Loucy (cell line): ENCODE data around the gene OPHN1.

ENCODE experiments used
- H2AFZ ChIP-seq: fragments of 200-600 bp; sonication (generic); 2 replicates; pipeline ENCODE4 v1.6.0; 2016; ENCODE audit warnings: antibody characterized with exemption, mild to moderate bottlenecking, low read length, moderate library complexity
- H3F3A ChIP-seq: fragments of 200-600 bp; 2 replicates; pipeline ENCODE4 v1.6.0; 2016; ENCODE audit warnings: antibody characterized with exemption, low read depth, mild to moderate bottlenecking
- H3K27me3 ChIP-seq: fragments of 200-600 bp; sonication (generic); 2 replicates; pipeline ENCODE4 v1.6.1; 2014; ENCODE audit warnings: low read length, mild to moderate bottlenecking; ENCODE audit not compliant: insufficient read depth, poor library complexity, severe bottlenecking
- H3K36me3 ChIP-seq: fragments of 200-600 bp; sonication (generic); 2 replicates; pipeline ENCODE4 v1.6.1; 2016; ENCODE audit warnings: low read length; ENCODE audit not compliant: insufficient read depth
- H3K4me1 ChIP-seq: fragments of 200-600 bp; sonication (generic); 2 replicates; pipeline ENCODE4 v1.5.1; 2014; ENCODE audit warnings: low read length, mild to moderate bottlenecking; ENCODE audit not compliant: insufficient read depth, poor library complexity, severe bottlenecking
- H3K4me2 ChIP-seq: fragments of 200-600 bp; sonication (generic); 2 replicates; pipeline ENCODE4 v1.6.0; 2014; ENCODE audit warnings: antibody characterized with exemption, low read length, low read depth, mild to moderate bottlenecking; ENCODE audit not compliant: poor library complexity, severe bottlenecking
- H3K4me3 ChIP-seq: fragments of 200-600 bp; sonication (generic); 2 replicates; pipeline ENCODE4 v1.5.1; 2014; ENCODE audit warnings: low read length, mild to moderate bottlenecking, mixed read lengths; ENCODE audit not compliant: poor library complexity, severe bottlenecking
- H3K79me2 ChIP-seq: fragments of 200-600 bp; sonication (generic); 2 replicates; pipeline ENCODE4 v1.6.1; 2014; ENCODE audit warnings: low read length; ENCODE audit not compliant: insufficient read depth
- H3K9ac ChIP-seq: fragments of 200-600 bp; sonication (generic); 2 replicates; pipeline ENCODE4 v1.6.0; 2014; ENCODE audit warnings: mild to moderate bottlenecking, low read depth, low read length, moderate library complexity; ENCODE audit not compliant: poor library complexity, severe bottlenecking
- H3K9me2 ChIP-seq: fragments of 200-600 bp; sonication (generic); replicated peaks from 2 replicates; pipeline ENCODE4 v1.6.1; 2016; ENCODE audit warnings: low read depth, low read length, mixed read lengths
- H3K9me3 ChIP-seq: fragments of 200-600 bp; sonication (generic); 2 replicates; pipeline ENCODE4 v1.6.1; 2014; ENCODE audit warnings: mild to moderate bottlenecking, antibody characterized with exemption, low read length, low read depth; ENCODE audit not compliant: insufficient read depth
- H4K20me1 ChIP-seq: fragments of 200-600 bp; sonication (generic); 2 replicates; pipeline ENCODE4 v1.6.0; 2014; ENCODE audit warnings: antibody characterized with exemption, low read length, mild to moderate bottlenecking; ENCODE audit not compliant: insufficient read depth, poor library complexity, severe bottlenecking
- CTCF ChIP-seq: fragments of 200-600 bp; sonication (generic); conservative IDR thresholded peaks from 2 replicates; pipeline ENCODE4 v1.5.1; 2014; ENCODE audit warnings: mild to moderate bottlenecking, antibody characterized with exemption, low read length
- EZH2phosphoT487 ChIP-seq: fragments of 200-600 bp; IDR thresholded peaks from 2 replicates; pipeline ENCODE4 v1.6.1; 2018; ENCODE audit warnings: antibody characterized with exemption, mild to moderate bottlenecking, moderate library complexity, borderline replicate concordance

Gene OPHN1

DNA sequence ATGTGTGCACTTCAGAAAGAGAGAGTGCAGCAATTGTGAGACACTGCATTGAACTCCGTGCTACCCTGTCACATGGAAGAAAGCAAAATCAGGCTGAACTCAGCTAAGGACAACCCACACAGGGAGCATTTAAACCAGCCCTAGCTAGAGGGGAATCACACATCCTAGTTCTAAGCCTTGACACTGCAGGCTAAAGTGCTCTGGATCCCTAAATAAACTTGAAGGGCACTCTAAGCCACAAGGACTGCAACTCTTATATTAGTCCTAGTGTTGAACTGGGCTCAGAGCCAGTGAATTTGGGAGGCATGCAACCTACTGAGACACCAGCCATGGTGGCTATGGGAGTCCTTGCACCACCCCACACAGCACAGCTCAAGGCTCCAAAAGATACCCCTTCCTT is 311.9 kb downstream of the OPHN1 start:
- no peaks in the 10 kb centered on the region for H3K9me3 ChIP-seq
- no peak for TF ChIP-seq EZH2phosphoT487
- no peak for TF ChIP-seq CTCF

DNA sequence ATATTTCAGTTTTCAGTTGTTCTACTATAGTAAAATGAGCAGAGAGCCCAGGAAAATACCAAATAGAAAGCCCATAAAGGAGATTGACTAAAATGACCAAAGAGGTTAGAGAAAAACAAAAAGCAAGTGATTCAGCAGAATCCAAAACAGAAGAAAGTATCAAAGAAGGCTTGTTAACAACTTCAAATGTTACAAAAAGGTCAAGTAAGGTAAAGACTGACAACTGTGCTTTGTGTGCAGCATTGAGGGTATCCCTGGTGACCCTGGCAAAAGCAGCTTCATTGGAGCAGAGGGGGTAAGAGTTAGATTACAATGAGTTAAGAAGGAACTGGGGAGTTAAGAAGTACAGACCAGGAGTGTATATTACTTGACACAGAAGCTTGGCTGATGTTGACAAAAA is 317.9 kb downstream of the OPHN1 start:
- Histone ChIP-seq H3K4me1 (peaks cover 8% of the 10 kb centered on the region), H3K36me3 (no peaks in the 10 kb centered on the region; the same call in 1 of the 2 replicates), H3K9me3 (no peaks in the 10 kb centered on the region), H2AFZ (no peak overlapping the region), H3K27me3 (no peaks in the 10 kb centered on the region), H3K9ac (no peak overlapping the region), H4K20me1 (no peaks in the 10 kb centered on the region), H3K4me3 (no peak overlapping the region), H3K9me2 (no peaks in the 10 kb centered on the region), H3F3A (no peaks in the 10 kb centered on the region), H3K4me2 (no peak overlapping the region), H3K79me2 (no peaks in the 10 kb centered on the region)
- TF ChIP-seq CTCF (no peak), EZH2phosphoT487 (no peak)

More for the DNA sequence above, 311.9 kb downstream of the OPHN1 start:
- Histone ChIP-seq H3K4me2 (no peak overlapping the region), H3K36me3 (no peaks in the 10 kb centered on the region), H3F3A (no peaks in the 10 kb centered on the region), H3K27me3 (no peaks in the 10 kb centered on the region), H3K4me1 (no peaks in the 10 kb centered on the region), H3K9me2 (no peaks in the 10 kb centered on the region), H4K20me1 (no peaks in the 10 kb centered on the region), H2AFZ (no peak overlapping the region), H3K9ac (no peak overlapping the region), H3K4me3 (no peak overlapping the region), H3K79me2 (no peaks in the 10 kb centered on the region)

DNA sequence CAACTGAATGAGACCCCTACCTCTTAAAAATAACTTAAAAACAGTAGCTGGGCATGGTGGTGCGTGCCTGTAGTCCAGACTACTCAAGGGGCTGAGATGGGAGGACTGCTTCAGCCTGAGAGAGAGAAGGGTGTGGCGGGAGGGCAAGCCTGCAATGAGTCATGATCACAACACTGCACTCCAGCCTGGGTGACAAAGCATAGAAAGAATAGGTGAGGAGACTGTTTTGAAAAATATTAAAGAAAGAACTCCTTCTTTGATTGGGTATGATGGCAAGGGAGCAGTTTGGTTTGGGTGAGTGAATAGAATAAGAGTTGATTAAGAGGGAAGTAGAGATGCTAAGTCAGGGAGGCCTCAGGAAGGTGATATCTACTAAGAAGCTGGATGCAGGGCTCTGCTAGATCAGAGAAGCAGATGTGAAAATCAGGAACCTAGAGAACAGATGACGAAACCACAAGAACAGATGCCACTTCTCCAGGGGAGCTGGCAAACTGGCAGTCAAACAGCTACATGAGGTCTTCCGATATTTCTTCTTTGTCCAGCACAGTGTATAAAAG is 318.6 kb downstream of the OPHN1 start:
- Histone ChIP-seq H3K4me1 (peaks cover 8% of the 10 kb centered on the region), H3K9me3 (no peaks in the 10 kb centered on the region), H3K9ac (no peak overlapping the region), H3K9me2 (no peaks in the 10 kb centered on the region), H2AFZ (no peak overlapping the region), H3K4me3 (no peak overlapping the region), H3K4me2 (no peak overlapping the region), H3F3A (no peaks in the 10 kb centered on the region), H4K20me1 (no peaks in the 10 kb centered on the region), H3K36me3 (no peaks in the 10 kb centered on the region; the same call in 1 of the 2 replicates), H3K27me3 (no peaks in the 10 kb centered on the region), H3K79me2 (no peaks in the 10 kb centered on the region)
- TF ChIP-seq EZH2phosphoT487: no peak
- TF ChIP-seq CTCF: no peak
